ENCODE data around the gene IMMT. TPM values are rescaled to one million over a fixed set of nuclear protein-coding genes. Genes with fewer than 3 reads are reported as not detected.
A peak's percentile ranks its signal among the peaks of the same experiment; 100 is the strongest.

The IMMT gene
- total and polyA plus RNA-seq, 9 of the 15 experiments (the other 6 are each of a cell fraction or from before 2014, with no cell fraction given): 119 to 294 (median 140) TPM

DNA sequence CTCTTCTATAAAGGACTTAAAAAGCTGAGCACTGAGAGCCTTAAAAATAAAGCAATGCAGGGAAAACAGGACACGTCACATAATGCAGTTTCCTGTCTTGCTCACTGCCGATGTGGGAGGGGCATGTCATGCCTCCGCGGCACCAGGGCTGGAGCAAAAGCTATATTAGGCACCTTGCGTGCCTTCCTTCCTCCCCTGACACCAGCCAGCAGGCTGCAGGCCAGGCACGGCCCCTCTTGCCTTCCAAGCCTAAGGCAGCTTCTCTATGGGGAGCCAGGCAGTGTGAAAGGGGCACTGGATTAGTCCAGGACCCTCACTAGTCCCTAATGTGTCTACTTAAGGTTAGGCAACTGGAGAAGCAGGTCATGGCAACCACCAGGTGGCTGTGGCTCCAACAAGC lies 30.3 kb upstream of the IMMT start:
- DNase-seq (ENCODE audit: extremely low read depth in 1 of 4, low spot score in 3 of 4) (no peak), FAIRE-seq (no peak), ATAC-seq (no peak)
- intact Hi-C loops (cut with micrococcal nuclease) (loop anchor here (10.0 kb wide), 1 partner anchor 401 kb away; no protein-coding TSS in a partner anchor), in situ Hi-C loops (cut with MboI) (no loop called here)
- no TSS peak for BruUV-seq (replicated peaks)
- peaks cover 7 to 10% of the 10 kb centered on the region in 2 experiments; a peak in 3 of 5 replicates for H3K4me1 ChIP-seq (replicated peaks in 1 of 2; ENCODE audit: control insufficient read depth in 2 of 2, insufficient read depth in 2 of 2, low read length in 2 of 2)
- ChIA-PET CTCF (ENCODE audit: low intra/inter-chr PET ratio) (no interaction called here), POLR2A (no interaction called here)
- H2AFZ ChIP-seq (ENCODE audit: low read depth, low read length): 0 out of 2 replicates have a peak overlapping the region, but pooled peaks have one; percentile 60
- no peaks in the 10 kb centered on the region for H3K9me3 ChIP-seq (replicated peaks; ENCODE audit: control insufficient read depth, insufficient read depth, low read depth, low read length)
- WGBS (ENCODE audit: insufficient coverage, low coverage, missing lambda C conversion rate): 19% methylated on average over 6 of the region's 6 CpGs
- H4K20me1 ChIP-seq (replicated peaks; ENCODE audit: control insufficient read depth, insufficient read depth, low read length): peaks cover 2% of the 10 kb centered on the region; the same call in 1 of the 2 replicates
- H3K36me3 ChIP-seq (ENCODE audit: control insufficient read depth, insufficient read depth, low read length): no peaks in the 10 kb centered on the region
- TF ChIP-seq ZC3H8 (IDR thresholded peaks at IDR 0.05) (no peak), ZNF134 (CRISPR knock-in tag; conservative IDR thresholded peaks at IDR 0.05) (no peak), TCF3 (CRISPR knock-in tag; IDR thresholded peaks at IDR 0.05) (no peak), HNRNPLL (IDR thresholded peaks at IDR 0.05; ENCODE audit: low read depth, low read length, poor library complexity, severe bottlenecking) (no peak), ZNF311 (CRISPR knock-in tag; IDR thresholded peaks at IDR 0.05) (no peak), SAFB (IDR thresholded peaks at IDR 0.05; ENCODE audit: borderline replicate concordance, low read depth, low read length) (no peak), KAT8 (IDR thresholded peaks at IDR 0.05; ENCODE audit: low read depth) (no peak)
- TF ChIP-seq, protein P1, sequence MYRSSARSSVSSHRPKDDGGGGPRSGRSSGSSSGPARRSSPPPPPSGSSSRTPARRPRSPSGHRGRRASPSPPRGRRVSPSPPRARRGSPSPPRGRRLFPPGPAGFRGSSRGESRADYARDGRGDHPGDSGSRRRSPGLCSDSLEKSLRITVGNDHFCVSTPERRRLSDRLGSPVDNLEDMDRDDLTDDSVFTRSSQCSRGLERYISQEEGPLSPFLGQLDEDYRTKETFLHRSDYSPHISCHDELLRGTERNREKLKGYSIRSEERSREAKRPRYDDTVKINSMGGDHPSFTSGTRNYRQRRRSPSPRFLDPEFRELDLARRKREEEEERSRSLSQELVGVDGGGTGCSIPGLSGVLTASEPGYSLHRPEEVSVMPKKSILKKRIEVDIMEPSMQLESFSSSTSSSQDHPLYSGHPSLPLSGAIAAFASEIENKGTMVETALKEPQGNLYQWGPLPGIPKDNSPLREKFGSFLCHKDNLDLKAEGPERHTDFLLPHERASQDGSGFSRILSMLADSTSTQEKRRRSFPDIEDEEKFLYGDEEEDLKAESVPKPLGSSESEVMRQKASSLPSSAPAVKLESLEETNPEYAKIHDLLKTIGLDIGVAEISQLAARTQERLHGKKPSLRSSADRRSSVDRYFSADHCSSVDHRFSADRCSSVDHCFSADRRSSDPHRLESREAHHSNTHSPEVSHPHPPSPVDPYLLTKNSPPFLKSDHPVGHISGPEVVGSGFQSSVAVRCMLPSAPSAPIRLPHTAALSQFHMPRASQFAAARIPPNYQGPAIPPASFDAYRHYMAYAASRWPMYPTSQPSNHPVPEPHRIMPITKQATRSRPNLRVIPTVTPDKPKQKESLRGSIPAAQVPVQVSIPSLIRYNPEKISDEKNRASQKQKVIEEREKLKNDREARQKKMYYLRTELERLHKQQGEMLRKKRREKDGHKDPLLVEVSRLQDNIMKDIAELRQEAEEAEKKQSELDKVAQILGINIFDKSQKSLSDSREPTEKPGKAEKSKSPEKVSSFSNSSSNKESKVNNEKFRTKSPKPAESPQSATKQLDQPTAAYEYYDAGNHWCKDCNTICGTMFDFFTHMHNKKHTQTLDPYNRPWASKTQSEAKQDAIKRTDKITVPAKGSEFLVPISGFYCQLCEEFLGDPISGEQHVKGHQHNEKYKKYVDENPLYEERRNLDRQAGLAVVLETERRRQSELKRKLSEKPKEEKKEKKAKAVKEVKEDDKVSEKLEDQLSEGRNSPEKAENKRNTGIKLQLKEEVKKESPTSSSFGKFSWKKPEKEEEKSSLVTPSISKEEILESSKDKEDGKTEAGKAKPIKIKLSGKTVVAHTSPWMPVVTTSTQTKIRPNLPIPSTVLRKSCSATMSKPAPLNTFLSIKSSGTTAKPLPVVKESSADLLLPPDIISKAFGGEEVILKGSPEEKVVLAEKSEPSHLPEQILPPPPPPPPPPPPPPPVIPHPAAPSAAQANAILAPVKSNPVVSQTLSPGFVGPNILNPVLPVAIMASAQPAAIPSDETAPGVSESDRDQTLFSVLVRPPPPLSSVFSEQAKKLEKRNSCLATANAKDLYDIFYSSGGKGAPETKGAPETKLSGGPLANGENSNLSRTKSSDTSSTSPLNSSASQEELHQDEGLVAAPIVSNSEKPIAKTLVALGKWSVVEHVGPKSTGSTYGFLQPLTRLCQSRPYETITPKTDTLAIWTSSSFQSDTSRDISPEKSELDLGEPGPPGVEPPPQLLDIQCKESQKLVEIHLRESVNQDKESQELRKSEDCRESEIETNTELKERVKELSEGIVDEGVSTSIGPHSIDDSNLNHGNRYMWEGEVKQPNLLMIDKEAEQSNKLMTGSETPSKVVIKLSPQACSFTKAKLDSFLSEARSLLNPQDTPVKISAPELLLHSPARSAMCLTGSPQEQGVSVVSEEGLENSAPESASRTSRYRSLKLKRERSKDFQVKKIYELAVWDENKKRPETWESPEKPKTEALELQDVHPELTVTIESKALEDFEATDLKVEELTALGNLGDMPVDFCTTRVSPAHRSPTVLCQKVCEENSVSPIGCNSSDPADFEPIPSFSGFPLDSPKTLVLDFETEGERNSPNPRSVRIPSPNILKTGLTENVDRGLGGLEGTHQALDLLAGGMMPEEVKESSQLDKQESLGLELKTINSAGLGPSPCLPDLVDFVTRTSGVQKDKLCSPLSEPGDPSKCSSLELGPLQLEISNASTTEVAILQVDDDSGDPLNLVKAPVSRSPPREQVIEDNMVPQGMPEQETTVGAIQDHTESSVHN (IDR thresholded peaks at IDR 0.05; ENCODE audit: borderline replicate concordance in 1 of 2, low read depth in 1 of 2): no peak
- H3K27ac ChIP-seq (ENCODE audit: extremely low read depth, low read depth, low read length): no peak overlapping the region
- peaks cover 18 to 30% of the 10 kb centered on the region in 2 experiments; a peak in 3 of 5 replicates for H3K27me3 ChIP-seq (ENCODE audit: control insufficient read depth in 2 of 2, insufficient read depth in 2 of 2, low read length in 2 of 2)
- H3K4me3 ChIP-seq: no peak overlapping the region
- H3K9me1 ChIP-seq (ENCODE audit: control insufficient read depth, insufficient read depth, low read length): no peaks in the 10 kb centered on the region
- H3K4me2 ChIP-seq (ENCODE audit: insufficient read depth, low read length): no peak overlapping the region
- H3K79me2 ChIP-seq (ENCODE audit: control insufficient read depth, insufficient read depth, low read length): no peaks in the 10 kb centered on the region
- peak overlapping the region in 1 of 2 experiments; percentile 43; a peak in 1 of 4 replicates for H3K9ac ChIP-seq (ENCODE audit: insufficient read depth in 1 of 2, low read depth in 2 of 2, low read length in 2 of 2)

All from K562 (cell line).